Muscle of arm (tissue), 12 donors: Measurements from ENCODE around the gene RASGRF1. TPM values are rescaled to one million over a fixed set of nuclear protein-coding genes. Genes with fewer than 3 reads are reported as not detected.

ENCODE experiments used
- DNase-seq: peaks from one replicate; pipeline ENCODE4 v3.0.0-alpha.2; 2013
- polyA plus RNA-seq, 12 donors: library from polyadenylated mRNA; unstranded; fragments of 120-200 nt; gene quantifications; one replicate each; pipeline ENCODE4 v1.2.1, GENCODE V29; 2013; ENCODE audit not compliant: insufficient read length in 12 of 12

Gene RASGRF1
- polyA plus RNA-seq, 12 donors: 0.11 to 0.80 (median 0.32) TPM; not detected in 2

GRCh38 chr15:78955355-78955754 is 135.2 kb downstream of the RASGRF1 start:
- no peak for DNase-seq

GRCh38 chr15:78951841-78952238 is 138.7 kb downstream of the RASGRF1 start:
- DNase-seq: no peak

- DNase-seq: no peak
Measured at GRCh38 chr15:78950902-78951840, 139.4 kb downstream of the RASGRF1 start.

- DNase-seq: no peak
Measured at GRCh38 chr15:78950343-78950742, 140.2 kb downstream of the RASGRF1 start.

- no peak for DNase-seq
Measured at GRCh38 chr15:78949461-78949860, 141.1 kb downstream of the RASGRF1 start.

GRCh38 chr15:78947506-78947905 is 143.1 kb downstream of the RASGRF1 start:
- no peak for DNase-seq

GRCh38 chr15:78946493-78946892 is 144.1 kb downstream of the RASGRF1 start:
- no peak for DNase-seq

GRCh38 chr15:78944669-78945407 is 145.7 kb downstream of the RASGRF1 start, which contains the start of gene CTSH:
TSS of gene CTSH (minus strand) at chr15:78945046. CDS start at chr15:78944981, 65 bp downstream.
- no peak for DNase-seq

- no peak for DNase-seq
Measured at GRCh38 chr15:78944202-78944625, 146.4 kb downstream of the RASGRF1 start.

GRCh38 chr15:78943692-78944091 is 146.9 kb downstream of the RASGRF1 start:
- DNase-seq: no peak

- DNase-seq: no peak
Measured at GRCh38 chr15:78942741-78943140, 147.8 kb downstream of the RASGRF1 start.

GRCh38 chr15:78938658-78939488 is 151.7 kb downstream of the RASGRF1 start:
- no peak for DNase-seq

GRCh38 chr15:78937132-78937739 is 153.3 kb downstream of the RASGRF1 start:
- no peak for DNase-seq

GRCh38 chr15:78934655-78935023 is 155.9 kb downstream of the RASGRF1 start:
- DNase-seq: no peak

- DNase-seq: peak; percentile 88
Measured at GRCh38 chr15:78933823-78934654, 156.5 kb downstream of the RASGRF1 start.

- no peak for DNase-seq
Measured at GRCh38 chr15:78933187-78933822, 157.3 kb downstream of the RASGRF1 start.

GRCh38 chr15:78932258-78932808 is 158.2 kb downstream of the RASGRF1 start:
- no peak for DNase-seq

- no peak for DNase-seq
Measured at GRCh38 chr15:78931439-78932257, 158.9 kb downstream of the RASGRF1 start.
